Measurements from ENCODE around the gene VWA5A.

DNA sequence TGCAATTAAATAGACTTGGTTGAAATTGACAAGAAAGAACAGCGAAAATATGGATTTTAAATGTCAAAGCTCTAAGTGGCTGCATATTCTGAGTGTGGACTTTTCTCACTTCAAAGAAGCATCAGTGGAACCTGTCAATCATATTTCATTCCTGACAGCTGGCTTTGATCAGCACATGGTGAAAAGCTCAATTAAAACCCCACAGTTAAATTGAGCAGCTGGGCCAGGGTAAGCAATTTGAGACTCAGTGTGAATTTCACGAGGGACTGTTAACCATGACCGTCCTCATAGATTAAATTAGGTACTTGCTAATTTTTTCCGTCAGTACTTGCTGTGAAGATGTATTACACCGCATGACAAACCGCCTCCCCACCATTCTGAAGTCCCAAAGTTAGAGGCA lies 56.9 kb downstream of the VWA5A start:
- no peak for TF ChIP-seq TAF1 (IDR thresholded peaks at IDR 0.05; ENCODE audit: borderline replicate concordance, low read depth, low read length)
- TF ChIP-seq YY1 (IDR thresholded peaks at IDR 0.05; ENCODE audit: low read depth) = no peak
- no peak for TF ChIP-seq GATA2 (CRISPR knock-in tag; IDR thresholded peaks at IDR 0.05)
- no peak for TF ChIP-seq CTCF (IDR thresholded peaks at IDR 0.05)
- no peak for TF ChIP-seq RFX5 (IDR thresholded peaks at IDR 0.05; ENCODE audit: low read length)
- TF ChIP-seq, protein P1, sequence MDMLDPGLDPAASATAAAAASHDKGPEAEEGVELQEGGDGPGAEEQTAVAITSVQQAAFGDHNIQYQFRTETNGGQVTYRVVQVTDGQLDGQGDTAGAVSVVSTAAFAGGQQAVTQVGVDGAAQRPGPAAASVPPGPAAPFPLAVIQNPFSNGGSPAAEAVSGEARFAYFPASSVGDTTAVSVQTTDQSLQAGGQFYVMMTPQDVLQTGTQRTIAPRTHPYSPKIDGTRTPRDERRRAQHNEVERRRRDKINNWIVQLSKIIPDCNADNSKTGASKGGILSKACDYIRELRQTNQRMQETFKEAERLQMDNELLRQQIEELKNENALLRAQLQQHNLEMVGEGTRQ (IDR thresholded peaks at IDR 0.05; ENCODE audit: borderline replicate concordance, low read depth, low read length) = no peak
- TF ChIP-seq POLR2AphosphoS5 (IDR thresholded peaks at IDR 0.05; ENCODE audit: low read depth, low read length) = no peak
- no peak for TF ChIP-seq REST (IDR thresholded peaks at IDR 0.05; ENCODE audit: low read depth, low read length)
- TF ChIP-seq RCOR1 (IDR thresholded peaks at IDR 0.05; ENCODE audit: low read length) = no peak
- TF ChIP-seq MXI1 (IDR thresholded peaks at IDR 0.05; ENCODE audit: low read depth, low read length) = no peak
- TF ChIP-seq EZH2phosphoT487 (IDR thresholded peaks at IDR 0.05; ENCODE audit: borderline replicate concordance, low read depth) = no peak
- no peak for TF ChIP-seq ZBTB33 (IDR thresholded peaks at IDR 0.05; ENCODE audit: borderline replicate concordance, low read depth)

Data from SK-N-SH (cell line).